Central memory CD8-positive, alpha-beta T cell (primary cell): ENCODE data around the gene CDH12.

Experiments used
- ATAC-seq: fragments of 150-1000 bp; cut with Tn5 transposase; replicated peaks from 2 replicates; pipeline ENCODE4 v1.10.0; 2022; ENCODE audit warnings: mild to moderate bottlenecking, moderate FRiP score, moderate number of reproducible peaks; ENCODE audit not compliant: poor library complexity, severe bottlenecking; ENCODE audit errors: extremely low read depth
- DNase-seq, 2 donors: peaks; one replicate each; pipeline ENCODE4 v3.0.0; 2021; ENCODE audit warnings: low spot score in 2 of 2
- H3K27ac Mint-ChIP-seq: one replicate; pipeline ENCODE4 v1.8.0; 2022; ENCODE audit warnings: low read depth, mild to moderate bottlenecking, moderate library complexity, mixed read lengths
- H3K27me3 Mint-ChIP-seq: one replicate; pipeline ENCODE4 v1.8.0; 2022; ENCODE audit warnings: mixed read lengths
- H3K36me3 Mint-ChIP-seq: one replicate; pipeline ENCODE4 v1.8.0; 2022; ENCODE audit warnings: mild to moderate bottlenecking, moderate library complexity, mixed read lengths; ENCODE audit not compliant: insufficient read depth
- H3K4me1 Mint-ChIP-seq: one replicate; pipeline ENCODE4 v1.8.0; 2022; ENCODE audit warnings: mixed read lengths
- H3K4me3 Mint-ChIP-seq: one replicate; pipeline ENCODE4 v1.8.0; 2022; ENCODE audit warnings: mild to moderate bottlenecking, moderate library complexity, mixed read lengths
- H3K9me3 Mint-ChIP-seq: one replicate; pipeline ENCODE4 v1.8.0; 2022; ENCODE audit warnings: mixed read lengths

The CDH12 gene

GRCh38 chr5:22465616-22466015 lies 387.5 kb downstream of the CDH12 start:
- Mint-ChIP-seq H3K27me3 (no peaks in the 10 kb centered on the region), H3K9me3 (peaks cover 28% of the 10 kb centered on the region), H3K27ac (no peak overlapping the region), H3K4me1 (no peaks in the 10 kb centered on the region), H3K36me3 (no peaks in the 10 kb centered on the region), H3K4me3 (no peak overlapping the region)
- ATAC-seq (no peak), DNase-seq (no peak)

- Mint-ChIP-seq H3K27ac (no peak overlapping the region), H3K9me3 (peaks cover 28% of the 10 kb centered on the region), H3K4me1 (no peaks in the 10 kb centered on the region), H3K27me3 (no peaks in the 10 kb centered on the region), H3K4me3 (no peak overlapping the region), H3K36me3 (no peaks in the 10 kb centered on the region)
- DNase-seq (no peak), ATAC-seq (no peak)
Measured at GRCh38 chr5:22465177-22465576, 388.0 kb downstream of the CDH12 start.

DNA sequence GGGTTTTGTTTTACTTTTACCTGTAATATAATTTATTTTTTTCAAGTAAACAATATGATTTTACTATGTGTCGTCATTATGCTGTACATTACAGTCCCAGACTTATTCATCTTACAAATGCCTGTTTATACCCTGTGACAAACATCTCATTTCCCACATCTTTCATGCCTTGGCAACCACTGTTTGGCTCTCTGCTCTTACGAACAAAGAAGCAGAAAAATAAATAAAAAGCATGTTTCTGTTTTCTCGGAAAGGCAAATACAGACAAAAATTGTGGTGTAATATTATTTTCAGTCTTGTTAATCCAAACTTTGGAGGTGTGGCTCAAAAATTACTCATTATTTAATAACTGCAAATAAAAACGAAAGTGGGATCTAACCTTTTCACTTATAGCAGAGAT lies 393.0 kb downstream of the CDH12 start:
- peaks cover 30% of the 10 kb centered on the region for H3K9me3 Mint-ChIP-seq
- no peak for ATAC-seq
- no peaks in the 10 kb centered on the region for H3K36me3 Mint-ChIP-seq
- no peaks in the 10 kb centered on the region for H3K27me3 Mint-ChIP-seq
- H3K4me3 Mint-ChIP-seq, result no peak overlapping the region
- H3K4me1 Mint-ChIP-seq, result no peaks in the 10 kb centered on the region
- H3K27ac Mint-ChIP-seq, result no peak overlapping the region
- no peak for DNase-seq

GRCh38 chr5:22432905-22433304 lies 420.2 kb downstream of the CDH12 start:
- Mint-ChIP-seq H3K27me3 (no peaks in the 10 kb centered on the region), H3K9me3 (peaks cover 18% of the 10 kb centered on the region), H3K4me3 (no peak overlapping the region), H3K4me1 (no peaks in the 10 kb centered on the region), H3K36me3 (no peaks in the 10 kb centered on the region), H3K27ac (no peak overlapping the region)
- no peak for ATAC-seq
- DNase-seq, result no peak

DNA sequence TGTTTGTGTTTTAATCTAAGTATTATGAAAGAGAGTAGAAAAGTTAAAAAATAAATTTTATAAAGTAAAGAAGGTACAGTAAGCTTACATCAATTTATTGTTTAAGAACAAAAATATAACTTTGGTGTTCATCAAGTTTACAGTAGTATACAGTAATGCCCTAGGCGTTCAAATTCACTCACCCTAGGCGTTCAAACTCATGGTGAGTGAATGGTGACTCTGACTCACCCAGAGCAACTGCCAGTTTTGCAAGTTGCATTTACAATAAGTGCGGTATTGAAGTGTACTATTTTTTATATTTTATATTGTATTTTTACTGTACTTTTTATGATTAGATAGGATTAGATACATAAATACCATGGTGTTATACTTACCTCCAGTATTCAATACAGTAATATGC lies 421.3 kb downstream of the CDH12 start:
- H3K27me3 Mint-ChIP-seq, result no peaks in the 10 kb centered on the region
- H3K27ac Mint-ChIP-seq, result no peak overlapping the region
- no peaks in the 10 kb centered on the region for H3K4me1 Mint-ChIP-seq

GRCh38 chr5:22431406-22431805 lies 421.7 kb downstream of the CDH12 start:
- H3K4me1 Mint-ChIP-seq, result no peaks in the 10 kb centered on the region

More for the DNA sequence above, 421.3 kb downstream of the CDH12 start:
- DNase-seq, result no peak
- no peak overlapping the region for H3K4me3 Mint-ChIP-seq
- ATAC-seq, result no peak
- H3K36me3 Mint-ChIP-seq, result no peaks in the 10 kb centered on the region
- H3K9me3 Mint-ChIP-seq, result peaks cover 21% of the 10 kb centered on the region

GRCh38 chr5:22411554-22412349 lies 441.4 kb downstream of the CDH12 start:
- Mint-ChIP-seq H3K27ac (no peak overlapping the region), H3K27me3 (no peaks in the 10 kb centered on the region), H3K36me3 (no peaks in the 10 kb centered on the region), H3K4me3 (no peak overlapping the region), H3K9me3 (peaks cover 14% of the 10 kb centered on the region), H3K4me1 (no peaks in the 10 kb centered on the region)
- DNase-seq (no peak), ATAC-seq (no peak)

More at GRCh38 chr5:22431406-22431805, 421.7 kb downstream of the CDH12 start:
- no peak for DNase-seq
- Mint-ChIP-seq H3K9me3 (peaks cover 23% of the 10 kb centered on the region), H3K36me3 (no peaks in the 10 kb centered on the region), H3K27me3 (no peaks in the 10 kb centered on the region), H3K4me3 (no peak overlapping the region), H3K27ac (no peak overlapping the region)
- ATAC-seq, result no peak

- Mint-ChIP-seq H3K4me1 (no peaks in the 10 kb centered on the region), H3K36me3 (peaks cover 2% of the 10 kb centered on the region), H3K27ac (no peak overlapping the region), H3K27me3 (no peaks in the 10 kb centered on the region), H3K4me3 (no peak overlapping the region), H3K9me3 (peaks cover 33% of the 10 kb centered on the region)
- ATAC-seq (no peak), DNase-seq (no peak)
Measured at GRCh38 chr5:22391956-22392355, 461.2 kb downstream of the CDH12 start.

- H3K4me1 Mint-ChIP-seq, result no peaks in the 10 kb centered on the region
- H3K27ac Mint-ChIP-seq, result no peak overlapping the region
Measured at GRCh38 chr5:22390888-22391287, 462.3 kb downstream of the CDH12 start.

DNA sequence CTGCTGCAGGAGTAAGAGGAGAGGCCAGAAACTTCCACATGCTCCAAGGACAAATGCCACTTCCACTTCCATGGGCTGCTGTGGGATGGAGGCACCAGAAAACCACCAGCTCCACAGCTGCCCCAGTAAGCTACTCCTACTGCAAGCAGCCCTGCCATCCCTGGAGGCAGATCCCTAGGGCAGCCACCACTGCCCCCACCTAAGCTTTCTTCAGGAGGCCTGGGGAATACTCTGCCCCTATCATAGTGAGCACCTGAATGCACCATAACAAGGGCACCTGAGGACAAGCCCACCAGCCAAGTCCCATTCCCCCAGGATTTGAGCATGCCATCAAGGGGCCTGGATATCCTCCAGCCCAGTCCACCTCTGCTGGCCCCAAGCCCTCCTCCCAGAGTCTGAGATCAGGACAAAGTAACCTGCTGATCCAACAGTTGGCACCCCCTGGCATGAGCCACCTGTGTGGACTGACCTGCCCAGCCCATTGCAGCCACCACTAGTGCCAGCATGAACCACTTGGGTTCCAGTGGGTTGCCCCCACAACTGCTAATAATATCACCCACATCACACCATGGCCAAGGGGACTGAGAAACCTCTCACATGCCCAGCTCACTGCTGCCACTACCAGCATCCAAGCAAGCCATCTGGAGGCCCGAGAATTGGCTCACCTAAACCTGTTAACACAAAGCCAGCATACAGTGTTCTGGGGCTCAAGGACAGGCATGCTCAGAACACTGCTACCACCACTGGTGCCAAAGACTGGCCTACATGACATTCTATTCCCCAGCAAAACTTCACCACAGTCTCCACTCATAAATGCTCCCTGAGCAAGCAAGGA lies 480.1 kb downstream of the CDH12 start:
- ATAC-seq (no peak), DNase-seq (no peak)
- Mint-ChIP-seq H3K36me3 (no peaks in the 10 kb centered on the region), H3K4me3 (no peak overlapping the region), H3K27me3 (no peaks in the 10 kb centered on the region), H3K4me1 (no peaks in the 10 kb centered on the region), H3K9me3 (peaks cover 35% of the 10 kb centered on the region), H3K27ac (no peak overlapping the region)

More at GRCh38 chr5:22390888-22391287, 462.3 kb downstream of the CDH12 start:
- peaks cover 2% of the 10 kb centered on the region for H3K36me3 Mint-ChIP-seq
- ATAC-seq (no peak), DNase-seq (no peak)
- no peaks in the 10 kb centered on the region for H3K27me3 Mint-ChIP-seq
- no peak overlapping the region for H3K4me3 Mint-ChIP-seq
- peaks cover 33% of the 10 kb centered on the region for H3K9me3 Mint-ChIP-seq

- H3K27me3 Mint-ChIP-seq, result no peaks in the 10 kb centered on the region
- no peak for ATAC-seq
- no peak overlapping the region for H3K27ac Mint-ChIP-seq
- H3K4me1 Mint-ChIP-seq, result no peaks in the 10 kb centered on the region
- peaks cover 35% of the 10 kb centered on the region for H3K9me3 Mint-ChIP-seq
- no peak overlapping the region for H3K4me3 Mint-ChIP-seq
- H3K36me3 Mint-ChIP-seq, result no peaks in the 10 kb centered on the region
- no peak for DNase-seq
Measured at GRCh38 chr5:22372376-22372775, 480.8 kb downstream of the CDH12 start.

DNA sequence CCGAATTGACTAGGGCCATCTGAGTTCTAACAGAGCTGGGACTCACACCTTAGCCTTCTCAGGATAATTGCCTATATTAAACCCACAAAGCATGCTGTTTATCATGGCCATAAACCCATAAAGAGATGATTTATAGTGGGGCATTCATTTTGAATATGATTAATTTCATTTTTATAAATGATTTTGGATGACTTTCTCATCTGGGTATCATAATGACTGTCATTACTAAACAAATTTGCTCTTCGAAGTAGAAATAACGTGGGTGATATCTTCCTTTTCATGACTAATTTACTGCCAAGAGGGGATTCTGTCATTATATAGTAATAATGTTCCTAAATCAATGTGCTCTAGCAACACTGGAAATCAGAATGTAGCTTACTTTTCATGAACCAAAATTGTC lies 498.2 kb downstream of the CDH12 start:
- no peak overlapping the region for H3K27ac Mint-ChIP-seq
- H3K4me1 Mint-ChIP-seq, result no peaks in the 10 kb centered on the region
- no peaks in the 10 kb centered on the region for H3K36me3 Mint-ChIP-seq
- DNase-seq (no peak), ATAC-seq (no peak)
- no peak overlapping the region for H3K4me3 Mint-ChIP-seq
- H3K27me3 Mint-ChIP-seq, result no peaks in the 10 kb centered on the region
- H3K9me3 Mint-ChIP-seq, result peaks cover 20% of the 10 kb centered on the region

GRCh38 chr5:22352493-22352892 lies 500.7 kb downstream of the CDH12 start:
- no peaks in the 10 kb centered on the region for H3K4me1 Mint-ChIP-seq
- H3K27ac Mint-ChIP-seq, result no peak overlapping the region
- no peak for ATAC-seq
- no peaks in the 10 kb centered on the region for H3K27me3 Mint-ChIP-seq
- DNase-seq, result no peak
- no peak overlapping the region for H3K4me3 Mint-ChIP-seq
- H3K36me3 Mint-ChIP-seq, result no peaks in the 10 kb centered on the region
- H3K9me3 Mint-ChIP-seq, result peaks cover 20% of the 10 kb centered on the region
